Loucy (cell line): ENCODE measurements around the gene RBAK.
A peak's percentile ranks its signal among the peaks of the same experiment; 100 is the strongest.

ENCODE experiments used
- H2AFZ ChIP-seq: fragments of 200-600 bp; sonication (generic); 2 replicates; pipeline ENCODE4 v1.6.0; 2016; ENCODE audit warnings: antibody characterized with exemption, mild to moderate bottlenecking, low read length, moderate library complexity
- H3F3A ChIP-seq: fragments of 200-600 bp; 2 replicates; pipeline ENCODE4 v1.6.0; 2016; ENCODE audit warnings: antibody characterized with exemption, low read depth, mild to moderate bottlenecking
- H3K27me3 ChIP-seq: fragments of 200-600 bp; sonication (generic); 2 replicates; pipeline ENCODE4 v1.6.1; 2014; ENCODE audit warnings: low read length, mild to moderate bottlenecking; ENCODE audit not compliant: insufficient read depth, poor library complexity, severe bottlenecking
- H3K36me3 ChIP-seq: fragments of 200-600 bp; sonication (generic); 2 replicates; pipeline ENCODE4 v1.6.1; 2016; ENCODE audit warnings: low read length; ENCODE audit not compliant: insufficient read depth
- H3K4me1 ChIP-seq: fragments of 200-600 bp; sonication (generic); 2 replicates; pipeline ENCODE4 v1.5.1; 2014; ENCODE audit warnings: low read length, mild to moderate bottlenecking; ENCODE audit not compliant: insufficient read depth, poor library complexity, severe bottlenecking
- H3K4me2 ChIP-seq: fragments of 200-600 bp; sonication (generic); 2 replicates; pipeline ENCODE4 v1.6.0; 2014; ENCODE audit warnings: antibody characterized with exemption, low read length, low read depth, mild to moderate bottlenecking; ENCODE audit not compliant: poor library complexity, severe bottlenecking
- H3K4me3 ChIP-seq: fragments of 200-600 bp; sonication (generic); 2 replicates; pipeline ENCODE4 v1.5.1; 2014; ENCODE audit warnings: low read length, mild to moderate bottlenecking, mixed read lengths; ENCODE audit not compliant: poor library complexity, severe bottlenecking
- H3K79me2 ChIP-seq: fragments of 200-600 bp; sonication (generic); 2 replicates; pipeline ENCODE4 v1.6.1; 2014; ENCODE audit warnings: low read length; ENCODE audit not compliant: insufficient read depth
- H3K9ac ChIP-seq: fragments of 200-600 bp; sonication (generic); 2 replicates; pipeline ENCODE4 v1.6.0; 2014; ENCODE audit warnings: mild to moderate bottlenecking, low read depth, low read length, moderate library complexity; ENCODE audit not compliant: poor library complexity, severe bottlenecking
- H3K9me2 ChIP-seq: fragments of 200-600 bp; sonication (generic); replicated peaks from 2 replicates; pipeline ENCODE4 v1.6.1; 2016; ENCODE audit warnings: low read depth, low read length, mixed read lengths
- H3K9me3 ChIP-seq: fragments of 200-600 bp; sonication (generic); 2 replicates; pipeline ENCODE4 v1.6.1; 2014; ENCODE audit warnings: mild to moderate bottlenecking, antibody characterized with exemption, low read length, low read depth; ENCODE audit not compliant: insufficient read depth
- H4K20me1 ChIP-seq: fragments of 200-600 bp; sonication (generic); 2 replicates; pipeline ENCODE4 v1.6.0; 2014; ENCODE audit warnings: antibody characterized with exemption, low read length, mild to moderate bottlenecking; ENCODE audit not compliant: insufficient read depth, poor library complexity, severe bottlenecking
- CTCF ChIP-seq: fragments of 200-600 bp; sonication (generic); conservative IDR thresholded peaks from 2 replicates; pipeline ENCODE4 v1.5.1; 2014; ENCODE audit warnings: mild to moderate bottlenecking, antibody characterized with exemption, low read length
- EZH2phosphoT487 ChIP-seq: fragments of 200-600 bp; IDR thresholded peaks from 2 replicates; pipeline ENCODE4 v1.6.1; 2018; ENCODE audit warnings: antibody characterized with exemption, mild to moderate bottlenecking, moderate library complexity, borderline replicate concordance

Gene RBAK

GRCh38 chr7:5045558-5046396, at the start of gene RBAK:
Gene RBAK (plus strand): TSS chr7:5045860. CDS start chr7:5048077, 2,217 bp downstream.
- peaks cover 7% of the 10 kb centered on the region for H3K4me1 ChIP-seq
- H3K9me3 ChIP-seq, result peaks cover 5% of the 10 kb centered on the region; the same call in 1 of the 2 replicates
- no peaks in the 10 kb centered on the region for H3F3A ChIP-seq
- H3K9ac ChIP-seq, result peak within 1 kb of the TSS; percentile 94
- H4K20me1 ChIP-seq, result peaks cover 11% of the 10 kb centered on the region
- TF ChIP-seq CTCF (no peak), EZH2phosphoT487 (no peak)
- peaks cover 6% of the 10 kb centered on the region for H3K27me3 ChIP-seq
- H2AFZ ChIP-seq, result peak within 1 kb of the TSS; percentile 96
- no peaks in the 10 kb centered on the region for H3K9me2 ChIP-seq
- peaks cover 17% of the 10 kb centered on the region; the same call in 1 of the 2 replicates for H3K36me3 ChIP-seq
- H3K79me2 ChIP-seq, result peaks cover 35% of the 10 kb centered on the region; the same call in 1 of the 2 replicates
- H3K4me3 ChIP-seq, result peak within 1 kb of the TSS; percentile 97
- H3K4me2 ChIP-seq, result peak within 1 kb of the TSS; percentile 76

- Histone ChIP-seq H3K9me2 (no peaks in the 10 kb centered on the region), H3K4me1 (no peaks in the 10 kb centered on the region), H2AFZ (no peak overlapping the region), H3K9me3 (no peaks in the 10 kb centered on the region), H3K27me3 (no peaks in the 10 kb centered on the region), H3K9ac (no peak overlapping the region), H3K79me2 (no peaks in the 10 kb centered on the region), H3K36me3 (peaks cover 68% of the 10 kb centered on the region; the same call in 1 of the 2 replicates), H3K4me2 (no peak overlapping the region), H3F3A (no peaks in the 10 kb centered on the region), H3K4me3 (no peak overlapping the region), H4K20me1 (no peaks in the 10 kb centered on the region)
- TF ChIP-seq CTCF (no peak), EZH2phosphoT487 (no peak)
Observed at GRCh38 chr7:4996696-4997222, 48.9 kb upstream of the RBAK start.

- no peaks in the 10 kb centered on the region for H3K4me1 ChIP-seq
- TF ChIP-seq EZH2phosphoT487 (no peak), CTCF (no peak)
- no peak overlapping the region for H3K4me2 ChIP-seq
- no peaks in the 10 kb centered on the region for H3K9me2 ChIP-seq
- no peak overlapping the region for H3K4me3 ChIP-seq
- no peaks in the 10 kb centered on the region for H3K27me3 ChIP-seq
- no peaks in the 10 kb centered on the region for H4K20me1 ChIP-seq
- H3K79me2 ChIP-seq, result no peaks in the 10 kb centered on the region
- peaks cover 55% of the 10 kb centered on the region; the same call in 1 of the 2 replicates for H3K36me3 ChIP-seq
- no peak overlapping the region for H2AFZ ChIP-seq
- H3K9ac ChIP-seq, result no peak overlapping the region
- H3K9me3 ChIP-seq, result no peaks in the 10 kb centered on the region
- H3F3A ChIP-seq, result no peaks in the 10 kb centered on the region
Observed at GRCh38 chr7:4998244-4998643, 47.4 kb upstream of the RBAK start.
